Fibroblast of mammary gland (primary cell): Measurements from ENCODE around the gene LTN1.

Source experiments
- DNase-seq: peaks from one replicate; pipeline ENCODE4 v3.0.0-alpha.2; 2010; ENCODE audit warnings: low read depth
- H3K4me3 ChIP-seq: 2 replicates; pipeline ENCODE4 v1.5.1; 2011; ENCODE audit warnings: low read depth, mild to moderate bottlenecking, low read length, moderate library complexity; ENCODE audit not compliant: control insufficient read depth
- CTCF ChIP-seq: conservative IDR thresholded peaks from 2 replicates; pipeline ENCODE4 v1.5.1; 2011; ENCODE audit warnings: low read depth, low read length, inconsistent platforms; ENCODE audit not compliant: control insufficient read depth, insufficient read depth

LTN1 gene

DNA sequence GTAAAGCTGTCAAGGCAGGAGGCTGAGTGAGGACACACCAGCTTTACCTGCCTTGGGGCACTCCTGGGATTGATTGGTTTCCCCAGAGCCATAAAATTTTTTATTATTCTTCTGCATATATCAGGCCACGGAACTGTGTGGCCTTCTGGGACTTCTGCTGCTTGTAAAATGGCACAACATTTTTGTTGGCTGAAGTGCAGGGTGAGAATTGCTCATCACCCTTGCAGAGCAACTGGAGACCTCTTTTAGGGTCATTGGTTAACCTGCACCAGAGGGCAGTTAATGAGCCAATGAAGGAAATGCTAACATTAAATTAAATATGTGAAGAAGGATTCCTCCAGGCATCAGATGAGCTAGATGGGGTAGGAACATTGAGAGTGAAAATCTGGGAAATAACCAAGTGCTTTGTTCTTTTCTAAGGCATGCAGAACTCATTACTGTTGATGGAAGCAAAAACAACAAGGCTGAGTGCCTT lies 87.7 kb downstream of the LTN1 start:
- peak; percentile 17 for DNase-seq
- no peak overlapping the region for H3K4me3 ChIP-seq
- TF ChIP-seq CTCF: no peak

DNA sequence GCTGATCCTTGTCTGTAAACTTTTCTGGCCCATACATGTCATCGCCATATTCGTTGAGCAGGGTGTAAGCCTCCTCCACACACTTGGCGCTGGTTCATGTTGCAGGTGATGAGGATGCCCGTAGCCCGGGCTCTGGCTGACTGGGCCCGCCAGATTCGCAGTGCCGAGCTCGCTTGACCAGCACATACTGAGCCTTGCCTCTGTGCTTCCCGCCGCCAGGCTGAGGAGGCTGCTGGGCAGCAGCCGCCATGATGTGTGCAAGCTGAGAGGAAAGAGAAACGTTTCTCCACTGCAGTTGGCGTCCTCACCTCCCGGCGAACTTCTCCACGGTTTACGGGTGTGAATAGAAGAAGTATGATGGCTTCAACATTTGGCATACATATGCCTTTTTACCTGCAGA lies 89.2 kb downstream of the LTN1 start:
- no peak overlapping the region for H3K4me3 ChIP-seq
- DNase-seq: no peak
- no peak for TF ChIP-seq CTCF

- H3K4me3 ChIP-seq: no peak overlapping the region
- no peak for DNase-seq
- TF ChIP-seq CTCF: no peak
Observed at GRCh38 chr21:28900481-28900880, 92.2 kb downstream of the LTN1 start.

- peak; percentile 82 for DNase-seq
- no peak for TF ChIP-seq CTCF
- H3K4me3 ChIP-seq: no peak overlapping the region
Observed at GRCh38 chr21:28899744-28900143, 92.9 kb downstream of the LTN1 start.

- no peak for TF ChIP-seq CTCF
Observed at GRCh38 chr21:28899220-28899619, 93.5 kb downstream of the LTN1 start.

DNA sequence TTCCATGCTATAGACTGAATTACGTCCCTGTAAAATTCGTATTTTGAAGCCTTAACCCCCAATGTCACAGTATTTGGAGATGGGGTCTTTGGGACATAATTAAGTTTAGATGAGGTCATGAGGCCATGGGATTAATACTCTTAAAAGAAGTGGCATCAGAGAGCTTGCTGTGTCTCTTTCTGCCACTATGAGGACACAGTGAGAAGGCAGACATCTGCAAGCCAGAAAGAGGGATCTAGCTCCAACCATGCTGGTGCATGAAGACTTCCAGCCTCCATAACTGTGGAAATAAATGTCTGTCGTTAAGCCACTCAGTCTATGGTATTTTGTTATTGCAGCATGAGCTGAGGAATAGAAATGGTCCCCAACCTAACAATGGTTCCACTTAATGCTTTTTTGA lies 99.0 kb downstream of the LTN1 start:
- no peak for TF ChIP-seq CTCF
- DNase-seq: no peak
- H3K4me3 ChIP-seq: no peak overlapping the region

More at GRCh38 chr21:28899220-28899619, 93.5 kb downstream of the LTN1 start:
- no peak for DNase-seq
- H3K4me3 ChIP-seq: no peak overlapping the region
